ENCODE data around the gene LRRC8C.

- TF ChIP-seq CTCF (IDR thresholded peaks at IDR 0.05; ENCODE audit: low read depth, low read length, poor library complexity, severe bottlenecking) (no peak), EZH2phosphoT487 (IDR thresholded peaks at IDR 0.05; ENCODE audit: borderline replicate concordance, low read length) (no peak)
These were observed 125.2 kb downstream of the LRRC8C start for GRCh38 chr1:89758156-89758555.

Data from DOHH2 (cell line).